Mesenchymal stem cell (in vitro differentiated cells and primary cell): ENCODE data around the gene SRRM2.
A peak's percentile ranks its signal among the peaks of the same experiment; 100 is the strongest.

ENCODE experiments used
- DNase-seq: peaks from one replicate; pipeline ENCODE4 v3.0.0-alpha.2; 2013
- H2AFZ ChIP-seq: one replicate; pipeline ENCODE4 v1.6.1; 2013; ENCODE audit warnings: low read depth, mild to moderate bottlenecking, control low read depth, inconsistent platforms, low read length, moderate library complexity
- H2AK5ac ChIP-seq: 2 replicates; pipeline ENCODE4 v1.6.1; 2013; ENCODE audit warnings: low read length, moderate library complexity, mild to moderate bottlenecking, inconsistent platforms; ENCODE audit not compliant: severe bottlenecking
- H2BK120ac ChIP-seq: one replicate; pipeline ENCODE4 v1.6.1; 2013; ENCODE audit warnings: low read depth, mild to moderate bottlenecking, inconsistent platforms, low read length, moderate library complexity
- H2BK12ac ChIP-seq, 2 experiments: one replicate each; pipeline ENCODE4 v1.6.1; 2013; ENCODE audit warnings: inconsistent platforms in 2 of 2, low read length in 2 of 2, mild to moderate bottlenecking in 2 of 2, moderate library complexity in 2 of 2, control low read depth in 1 of 2
- H2BK15ac ChIP-seq: one replicate; pipeline ENCODE4 v1.6.1; 2013; ENCODE audit warnings: mild to moderate bottlenecking, low read depth, inconsistent platforms; ENCODE audit not compliant: poor library complexity, severe bottlenecking
- H2BK5ac ChIP-seq: 2 replicates; pipeline ENCODE4 v1.6.1; 2013; ENCODE audit warnings: low read depth, mild to moderate bottlenecking, low read length, control low read depth, inconsistent platforms; ENCODE audit not compliant: poor library complexity, severe bottlenecking
- H3K14ac ChIP-seq, 2 experiments: one replicate each; pipeline ENCODE4 v1.6.1; 2013; ENCODE audit warnings: inconsistent platforms in 2 of 2, low read length in 2 of 2, control low read depth in 1 of 2, mild to moderate bottlenecking in 1 of 2, moderate library complexity in 1 of 2
- H3K18ac ChIP-seq, 2 experiments: one replicate each; pipeline ENCODE4 v1.6.1; 2013; ENCODE audit warnings: inconsistent platforms in 2 of 2, low read length in 2 of 2, control low read depth in 1 of 2, low read depth in 1 of 2, mild to moderate bottlenecking in 1 of 2
- H3K23ac ChIP-seq, 2 experiments: one replicate each; pipeline ENCODE4 v1.6.1; 2013; ENCODE audit warnings: inconsistent platforms in 2 of 2, low read length in 2 of 2, mild to moderate bottlenecking in 2 of 2, moderate library complexity in 2 of 2, control low read depth in 1 of 2
- H3K27ac ChIP-seq: 2 replicates; pipeline ENCODE4 v1.5.1; 2013; ENCODE audit warnings: mild to moderate bottlenecking, moderate library complexity, low read length, control low read depth, inconsistent platforms; ENCODE audit not compliant: poor library complexity, severe bottlenecking
- H3K27me3 ChIP-seq, 2 experiments: 2 replicates each; pipeline versions ENCODE4 v1.6.1 to v1.7.0; 2013; ENCODE audit warnings: low read length in 2 of 2, mild to moderate bottlenecking in 2 of 2, moderate library complexity in 2 of 2, control low read depth in 1 of 2, inconsistent platforms in 1 of 2; ENCODE audit not compliant: control insufficient read depth in 1 of 2, insufficient read depth in 1 of 2
- H3K36me3 ChIP-seq, 2 experiments: 2 replicates each; pipeline versions ENCODE4 v1.6.1 to v1.7.0; 2013; ENCODE audit warnings: low read length in 2 of 2, control low read depth in 1 of 2, inconsistent platforms in 1 of 2, low read depth in 1 of 2, mild to moderate bottlenecking in 1 of 2; ENCODE audit not compliant: insufficient read depth in 2 of 2, control insufficient read depth in 1 of 2
- H3K4ac ChIP-seq, 2 experiments: one replicate each; pipeline ENCODE4 v1.6.1; 2013; ENCODE audit warnings: inconsistent platforms in 2 of 2, low read length in 2 of 2, mild to moderate bottlenecking in 2 of 2, moderate library complexity in 2 of 2, control low read depth in 1 of 2, low read depth in 1 of 2
- H3K4me1 ChIP-seq: 2 replicates; pipeline ENCODE4 v1.6.1; 2013; ENCODE audit warnings: low read depth, low read length, control low read depth; ENCODE audit not compliant: control insufficient read depth, insufficient read depth
- H3K4me2 ChIP-seq: 2 replicates; pipeline ENCODE4 v1.6.1; 2013; ENCODE audit warnings: low read length, mild to moderate bottlenecking, inconsistent platforms; ENCODE audit not compliant: poor library complexity, severe bottlenecking
- H3K4me3 ChIP-seq, 2 experiments: 2 replicates each; pipeline versions ENCODE4 v1.5.1 to v1.7.0; 2013; ENCODE audit warnings: low read length in 2 of 2, mild to moderate bottlenecking in 2 of 2, control low read depth in 1 of 2, low read depth in 1 of 2; ENCODE audit not compliant: insufficient read depth in 1 of 2
- H3K79me1 ChIP-seq: replicated peaks from 2 replicates; pipeline ENCODE4 v1.6.1; 2013; ENCODE audit warnings: mild to moderate bottlenecking, control low read depth, low read length, inconsistent platforms; ENCODE audit not compliant: poor library complexity, severe bottlenecking
- H3K9ac ChIP-seq: 2 replicates; pipeline ENCODE4 v1.7.0; 2013; ENCODE audit warnings: mild to moderate bottlenecking, low read length, moderate library complexity
- H3K9me3 ChIP-seq: 2 replicates; pipeline ENCODE4 v1.7.0; 2013; ENCODE audit warnings: mild to moderate bottlenecking, low read length; ENCODE audit not compliant: control insufficient read depth
- H4K8ac ChIP-seq: one replicate; pipeline ENCODE4 v1.6.1; 2013; ENCODE audit warnings: inconsistent platforms, mild to moderate bottlenecking, low read length, moderate library complexity
- H4K91ac ChIP-seq: one replicate; pipeline ENCODE4 v1.6.1; 2013; ENCODE audit warnings: mild to moderate bottlenecking, low read length, inconsistent platforms
- WGBS: methylation state at CpG from one replicate; pipeline ENCODE4 v1.1.7; 2013; ENCODE audit warnings: mixed read lengths; 5-methylcytosine and 5-hydroxymethylcytosine counted together

SRRM2 gene

GRCh38 chr16:2786061-2786825 lies 33.8 kb downstream of the SRRM2 start:
- 82% methylated on average over 14 of the region's 15 CpGs for WGBS
- H2BK120ac ChIP-seq, result no peak overlapping the region

DNA sequence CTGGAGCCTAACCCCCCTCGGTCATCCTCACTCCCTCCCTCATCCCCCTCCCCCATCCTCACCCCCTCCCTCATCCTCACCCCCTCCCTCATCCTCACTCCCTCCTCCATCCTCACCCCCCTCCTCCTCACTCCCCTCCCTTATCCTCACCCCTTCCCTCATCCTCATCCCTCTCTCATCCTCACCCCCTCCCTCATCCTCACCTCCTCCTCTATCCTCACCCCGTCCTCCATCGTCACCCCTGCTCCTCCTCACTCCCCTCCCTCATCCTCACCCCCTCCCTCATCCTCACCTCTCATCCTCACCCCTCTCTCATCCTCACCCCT lies 34.4 kb downstream of the SRRM2 start:
- no peaks in the 10 kb centered on the region for H3K9me3 ChIP-seq

More at GRCh38 chr16:2786061-2786825, 33.8 kb downstream of the SRRM2 start:
- Histone ChIP-seq H2BK12ac (no peak overlapping the region), H3K23ac (peak overlapping the region in 1 of 2 experiments; percentile 34), H3K36me3 (no peaks in the 10 kb centered on the region), H3K27ac (no peak overlapping the region), H4K91ac (no peak overlapping the region), H3K18ac (no peak overlapping the region), H2AFZ (no peak overlapping the region), H2BK15ac (no peak overlapping the region), H3K4me3 (no peak overlapping the region), H4K8ac (no peak overlapping the region), H3K4me1 (peaks cover 2% of the 10 kb centered on the region), H2BK5ac (no peak overlapping the region), H3K9ac (no peak overlapping the region), H2AK5ac (no peak overlapping the region), H3K79me1 (no peaks in the 10 kb centered on the region), H3K14ac (no peak overlapping the region), H3K4me2 (no peak overlapping the region), H3K4ac (no peak overlapping the region), H3K9me3 (no peaks in the 10 kb centered on the region), H3K27me3 (peaks cover 19 to 75% of the 10 kb centered on the region in 2 experiments)
- no peak for DNase-seq

DNA sequence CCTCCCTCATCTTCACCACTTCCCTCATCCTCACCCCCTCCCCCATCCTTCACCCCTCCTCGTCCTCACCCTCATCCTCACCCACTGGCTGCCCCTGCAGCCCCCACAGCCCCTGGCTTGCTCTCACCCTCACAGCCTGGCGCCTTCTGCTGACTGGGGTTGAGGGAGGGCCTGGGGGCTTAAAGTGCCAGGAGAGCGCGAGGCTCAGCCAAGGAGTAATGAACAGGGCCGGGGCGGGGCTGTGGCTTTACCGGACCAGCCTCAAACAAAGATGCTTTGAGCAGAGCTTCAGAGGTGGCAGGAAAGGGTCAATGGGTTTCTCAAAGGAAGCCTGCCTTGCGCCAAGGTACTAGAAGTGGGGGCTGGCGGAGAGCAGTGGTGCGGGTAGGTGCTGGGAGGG lies 35.0 kb downstream of the SRRM2 start, which contains the start of gene PRSS33:
TSS of gene PRSS33 (minus strand) at position 155 of the 400 bp plus-strand sequence. CDS start 1,013 bp downstream, outside the sequence.
- DNase-seq, result no peak
- Histone ChIP-seq H3K27ac (no peak within 1 kb of the TSS), H3K79me1 (no peaks in the 10 kb centered on the region), H3K4me3 (no peak within 1 kb of the TSS), H3K4me2 (no peak within 1 kb of the TSS), H3K9me3 (no peaks in the 10 kb centered on the region), H4K8ac (no peak within 1 kb of the TSS), H4K91ac (no peak within 1 kb of the TSS), H3K9ac (no peak within 1 kb of the TSS), H3K18ac (no peak within 1 kb of the TSS), H2BK5ac (no peak within 1 kb of the TSS), H2BK120ac (no peak within 1 kb of the TSS), H3K14ac (no peak within 1 kb of the TSS), H2AFZ (no peak within 1 kb of the TSS), H2BK15ac (peak within 1 kb of the TSS; percentile 78), H3K23ac (peak within 1 kb of the TSS in 1 of 2 experiments; percentile 34), H3K36me3 (no peaks in the 10 kb centered on the region), H2AK5ac (no peak within 1 kb of the TSS), H3K4ac (no peak within 1 kb of the TSS), H3K27me3 (peaks cover 23 to 84% of the 10 kb centered on the region in 2 experiments), H3K4me1 (peaks cover 2% of the 10 kb centered on the region), H2BK12ac (no peak within 1 kb of the TSS)
- WGBS, result 68% methylated on average over 9 of the region's 10 CpGs

More for the DNA sequence above, 34.4 kb downstream of the SRRM2 start:
- Histone ChIP-seq H2BK12ac (no peak overlapping the region), H3K18ac (no peak overlapping the region), H3K27me3 (peaks cover 23 to 80% of the 10 kb centered on the region in 2 experiments), H3K14ac (no peak overlapping the region), H3K36me3 (no peaks in the 10 kb centered on the region), H3K23ac (no peak overlapping the region), H4K8ac (no peak overlapping the region), H4K91ac (no peak overlapping the region), H2AFZ (no peak overlapping the region), H2AK5ac (no peak overlapping the region), H3K79me1 (no peaks in the 10 kb centered on the region), H3K4me1 (peaks cover 2% of the 10 kb centered on the region), H3K4me3 (no peak overlapping the region), H2BK120ac (no peak overlapping the region), H3K4ac (no peak overlapping the region), H2BK15ac (no peak overlapping the region), H3K27ac (no peak overlapping the region), H3K9ac (no peak overlapping the region), H3K4me2 (no peak overlapping the region), H2BK5ac (no peak overlapping the region)
- WGBS, result 78% methylated on average over 3 of the region's 3 CpGs
- no peak for DNase-seq

DNA sequence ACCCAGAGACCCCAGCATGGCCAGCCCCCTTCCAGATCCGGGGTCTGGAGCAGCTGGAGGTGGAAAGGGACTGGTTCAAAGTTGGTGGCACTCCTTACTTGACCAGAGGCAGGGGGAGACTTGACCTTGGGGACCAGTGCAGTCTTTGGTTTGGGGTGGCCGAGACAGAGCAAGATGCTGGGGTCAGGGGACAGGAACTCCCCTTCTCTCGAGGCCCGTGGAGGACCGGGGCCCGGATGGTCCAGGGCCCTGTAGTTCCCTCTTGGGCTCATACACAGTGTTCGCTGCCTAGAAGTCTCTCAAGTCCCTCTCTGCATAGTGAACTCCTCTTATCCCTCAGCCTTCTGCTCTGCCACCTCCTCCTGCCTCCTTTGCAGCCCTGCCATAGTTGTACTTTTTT lies 35.5 kb downstream of the SRRM2 start:
- Histone ChIP-seq H3K9ac (no peak overlapping the region), H4K91ac (no peak overlapping the region), H3K4me1 (peaks cover 2% of the 10 kb centered on the region), H3K27me3 (peaks cover 23 to 85% of the 10 kb centered on the region in 2 experiments), H4K8ac (no peak overlapping the region), H3K18ac (no peak overlapping the region), H2BK12ac (no peak overlapping the region), H3K9me3 (no peaks in the 10 kb centered on the region), H3K79me1 (no peaks in the 10 kb centered on the region), H2BK5ac (no peak overlapping the region), H2BK15ac (peak overlapping the region; percentile 78), H3K23ac (no peak overlapping the region), H3K27ac (no peak overlapping the region), H3K4me3 (no peak overlapping the region), H3K4ac (no peak overlapping the region), H3K36me3 (no peaks in the 10 kb centered on the region), H2AK5ac (no peak overlapping the region), H3K4me2 (no peak overlapping the region), H2BK120ac (no peak overlapping the region), H3K14ac (no peak overlapping the region), H2AFZ (no peak overlapping the region)
- no peak for DNase-seq
- WGBS, result 64% methylated on average over 7 of the region's 7 CpGs
